Measurements from ENCODE around the gene RBM17.

RBM17 gene

GRCh38 chr10:6098156-6098555 is 9.3 kb downstream of the RBM17 start:
- DNase-seq (ENCODE audit: low read depth in 1 of 2, low spot score in 1 of 2): no peak
- H3K4me3 ChIP-seq (replicated peaks; ENCODE audit: insufficient read depth, low read length): no peak overlapping the region
- no peaks in the 10 kb centered on the region for H3K27me3 ChIP-seq (ENCODE audit: insufficient read depth, poor library complexity, severe bottlenecking)
- TF ChIP-seq REST (IDR thresholded peaks at IDR 0.05; ENCODE audit: insufficient replicate concordance, low read depth) (no peak), CTCF (IDR thresholded peaks at IDR 0.05; ENCODE audit: insufficient read depth, low read length) (no peak), GABPA (IDR thresholded peaks at IDR 0.05; ENCODE audit: low read depth) (no peak), SPI1 (IDR thresholded peaks at IDR 0.05; ENCODE audit: borderline replicate concordance, low read depth) (no peak), POLR2AphosphoS5 (IDR thresholded peaks at IDR 0.05; ENCODE audit: low read depth) (no peak)
- no peak overlapping the region for H3K27ac ChIP-seq (replicated peaks)

GRCh38 chr10:6100370-6100769 is 11.5 kb downstream of the RBM17 start:
- Histone ChIP-seq H3K4me3 (replicated peaks; ENCODE audit: insufficient read depth, low read length) (no peak overlapping the region), H3K27me3 (ENCODE audit: insufficient read depth, poor library complexity, severe bottlenecking) (no peaks in the 10 kb centered on the region), H3K27ac (replicated peaks) (no peak overlapping the region)
- DNase-seq (ENCODE audit: low read depth in 1 of 2, low spot score in 1 of 2): no peak
- TF ChIP-seq GABPA (IDR thresholded peaks at IDR 0.05; ENCODE audit: low read depth): no peak
- TF ChIP-seq REST (IDR thresholded peaks at IDR 0.05; ENCODE audit: insufficient replicate concordance, low read depth): no peak
- no peak for TF ChIP-seq CTCF (IDR thresholded peaks at IDR 0.05; ENCODE audit: insufficient read depth, low read length)
- no peak for TF ChIP-seq SPI1 (IDR thresholded peaks at IDR 0.05; ENCODE audit: borderline replicate concordance, low read depth)
- no peak for TF ChIP-seq POLR2AphosphoS5 (IDR thresholded peaks at IDR 0.05; ENCODE audit: low read depth)

- no peak for DNase-seq (ENCODE audit: low read depth in 1 of 2, low spot score in 1 of 2)
- no peak overlapping the region for H3K27ac ChIP-seq (replicated peaks)
- no peaks in the 10 kb centered on the region for H3K27me3 ChIP-seq (ENCODE audit: insufficient read depth, poor library complexity, severe bottlenecking)
- H3K4me3 ChIP-seq (replicated peaks; ENCODE audit: insufficient read depth, low read length): no peak overlapping the region
- TF ChIP-seq SPI1 (IDR thresholded peaks at IDR 0.05; ENCODE audit: borderline replicate concordance, low read depth) (no peak), GABPA (IDR thresholded peaks at IDR 0.05; ENCODE audit: low read depth) (no peak), REST (IDR thresholded peaks at IDR 0.05; ENCODE audit: insufficient replicate concordance, low read depth) (no peak), CTCF (IDR thresholded peaks at IDR 0.05; ENCODE audit: insufficient read depth, low read length) (no peak), POLR2AphosphoS5 (IDR thresholded peaks at IDR 0.05; ENCODE audit: low read depth) (no peak)
Observed at GRCh38 chr10:6101181-6101580, 12.3 kb downstream of the RBM17 start.

Measured in HL-60 (cell line).